22Rv1 (cell line): Measurements from ENCODE around the gene SLAMF1.

ENCODE experiments used
- ZFX ChIP-seq: fragments of 450-650 bp; IDR thresholded peaks from 2 replicates; pipeline ENCODE4 v1.6.1; 2017; ENCODE audit warnings: antibody characterized with exemption, borderline replicate concordance
- TF ChIP-seq, protein P1 (sequence below): fragments of 450-650 bp; IDR thresholded peaks from 2 replicates; pipeline ENCODE4 v1.5.1; 2017; ENCODE audit warnings: mild to moderate bottlenecking

DNA sequence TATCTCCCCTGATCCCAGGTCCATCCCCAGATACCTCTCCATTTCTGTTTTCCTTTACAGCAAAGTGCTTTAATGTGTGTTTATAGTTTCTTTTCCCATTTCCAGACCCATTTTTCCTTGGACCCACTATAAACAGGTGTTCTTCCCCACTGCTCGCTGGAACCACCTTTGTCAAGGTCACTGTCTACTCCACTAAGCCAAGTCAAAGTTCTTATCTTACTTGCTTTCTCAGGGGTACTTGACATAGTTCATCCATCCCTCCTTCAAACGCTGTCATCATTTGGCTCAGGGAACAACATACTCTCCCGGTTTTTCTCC lies 8.3 kb downstream of the SLAMF1 start:
- TF ChIP-seq, protein P1, sequence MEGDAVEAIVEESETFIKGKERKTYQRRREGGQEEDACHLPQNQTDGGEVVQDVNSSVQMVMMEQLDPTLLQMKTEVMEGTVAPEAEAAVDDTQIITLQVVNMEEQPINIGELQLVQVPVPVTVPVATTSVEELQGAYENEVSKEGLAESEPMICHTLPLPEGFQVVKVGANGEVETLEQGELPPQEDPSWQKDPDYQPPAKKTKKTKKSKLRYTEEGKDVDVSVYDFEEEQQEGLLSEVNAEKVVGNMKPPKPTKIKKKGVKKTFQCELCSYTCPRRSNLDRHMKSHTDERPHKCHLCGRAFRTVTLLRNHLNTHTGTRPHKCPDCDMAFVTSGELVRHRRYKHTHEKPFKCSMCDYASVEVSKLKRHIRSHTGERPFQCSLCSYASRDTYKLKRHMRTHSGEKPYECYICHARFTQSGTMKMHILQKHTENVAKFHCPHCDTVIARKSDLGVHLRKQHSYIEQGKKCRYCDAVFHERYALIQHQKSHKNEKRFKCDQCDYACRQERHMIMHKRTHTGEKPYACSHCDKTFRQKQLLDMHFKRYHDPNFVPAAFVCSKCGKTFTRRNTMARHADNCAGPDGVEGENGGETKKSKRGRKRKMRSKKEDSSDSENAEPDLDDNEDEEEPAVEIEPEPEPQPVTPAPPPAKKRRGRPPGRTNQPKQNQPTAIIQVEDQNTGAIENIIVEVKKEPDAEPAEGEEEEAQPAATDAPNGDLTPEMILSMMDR, result no peak
- TF ChIP-seq ZFX, result no peak
